DMS114 treated with DMSO at 0.1 percent for 48 hours (cell line): Measurements from ENCODE around the gene RPS27L.
"Not testable (repeated sequence)": the region's sequence is repeated elsewhere in the genome, so short reads cannot be mapped to it uniquely, and the experiment has no call there.

Experiments used
- DNase-seq: peaks from one replicate; lab custom pipeline; 2025; ENCODE audit not compliant: unreplicated experiment; lab: John Stamatoyannopoulos, UW

The RPS27L gene

DNA sequence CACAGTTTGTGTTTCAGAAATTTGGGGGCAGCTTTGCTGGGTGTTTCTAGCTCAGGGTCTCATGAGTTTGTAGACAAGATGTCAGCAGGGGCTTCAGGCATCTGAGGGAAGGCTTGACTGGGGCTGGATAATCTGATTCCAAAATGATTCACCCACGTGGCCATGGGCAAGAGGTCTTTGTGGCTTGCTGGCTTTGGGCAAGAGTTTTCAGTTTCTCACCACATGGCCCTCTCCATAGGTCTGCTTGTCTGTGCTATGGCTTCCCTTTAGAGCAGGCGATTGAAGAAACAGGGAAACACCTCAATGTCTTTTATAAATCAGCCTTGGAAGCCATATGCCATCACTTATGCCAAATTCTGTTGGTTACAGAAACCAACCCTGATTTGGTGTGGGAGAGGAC lies 11.9 kb downstream of the RPS27L start:
- no peak for DNase-seq

DNA sequence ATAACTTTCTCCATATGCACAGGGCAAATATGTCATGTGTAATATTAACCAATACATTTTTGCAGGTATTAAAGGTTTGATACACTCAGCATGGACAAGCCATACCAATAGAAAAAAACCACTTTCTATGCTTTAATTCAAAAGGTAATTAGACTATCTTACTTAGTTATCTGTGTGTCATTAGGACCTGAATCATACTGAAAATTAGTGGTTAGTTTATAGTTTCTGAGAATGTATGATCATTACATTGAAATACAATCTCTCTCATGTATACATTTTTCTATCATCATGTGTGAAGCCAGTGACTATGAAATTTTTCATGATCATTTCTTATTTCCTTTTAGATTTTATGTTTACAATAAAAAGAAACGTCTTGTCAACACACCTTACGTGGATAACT lies 16.3 kb downstream of the RPS27L start:
- DNase-seq = no peak

DNA sequence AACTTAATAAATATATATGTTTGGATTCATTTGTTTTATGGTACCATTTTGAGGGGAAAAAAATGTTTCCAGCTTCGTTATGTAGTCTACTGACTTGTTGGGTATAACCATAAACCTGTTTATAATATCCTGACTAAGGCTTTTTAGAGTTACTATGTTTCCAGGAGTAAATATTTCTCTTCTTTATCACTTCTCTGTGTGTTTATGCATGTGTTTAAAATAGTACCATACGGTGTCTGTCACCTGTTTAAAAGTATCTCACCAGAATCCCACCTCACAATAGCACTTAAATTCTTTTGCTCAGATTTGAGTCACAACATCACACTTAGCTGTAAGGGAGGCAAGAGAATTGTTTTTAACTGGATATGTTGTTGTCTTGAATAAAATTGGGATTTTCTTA lies 20.5 kb downstream of the RPS27L start:
- DNase-seq = no peak

DNA sequence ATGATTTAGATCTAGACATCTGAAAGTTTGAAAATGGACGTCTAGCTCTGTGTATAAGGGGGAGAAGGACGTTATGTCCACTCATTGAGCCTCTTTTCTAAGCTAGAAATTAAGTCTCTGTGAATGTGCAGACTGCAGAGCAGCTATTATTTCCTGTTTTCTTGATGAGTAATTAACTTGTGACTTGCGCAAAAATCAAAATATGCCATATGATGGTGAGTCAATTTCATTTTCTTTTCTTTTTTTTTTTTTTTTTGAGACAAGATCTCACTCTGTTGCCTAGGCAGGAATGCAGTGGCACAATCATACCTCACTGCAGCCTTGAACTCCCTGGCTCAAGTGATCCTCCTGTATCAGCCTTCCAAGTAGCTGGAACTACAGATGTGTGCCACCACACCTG lies 21.5 kb downstream of the RPS27L start:
- no peak for DNase-seq

DNA sequence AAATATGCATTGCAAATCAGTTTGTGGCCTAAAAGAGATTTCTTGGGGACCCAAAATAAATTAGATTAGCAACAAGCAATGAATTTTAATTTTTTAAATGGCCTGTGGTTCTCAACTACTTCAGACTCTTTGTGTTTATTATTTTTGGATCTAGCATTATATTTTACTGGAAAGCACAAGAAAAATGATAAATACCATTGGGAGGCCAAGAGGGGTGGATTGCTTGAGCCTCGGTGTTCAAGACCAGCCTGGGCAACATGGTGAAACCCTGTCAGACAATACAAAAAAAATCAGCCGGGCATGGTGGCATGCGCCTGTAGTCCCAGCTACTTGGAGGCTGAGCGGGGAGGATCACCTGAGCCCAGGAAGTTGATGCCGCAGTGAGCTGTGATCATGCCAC lies 22.0 kb downstream of the RPS27L start:
- DNase-seq = no peak

DNA sequence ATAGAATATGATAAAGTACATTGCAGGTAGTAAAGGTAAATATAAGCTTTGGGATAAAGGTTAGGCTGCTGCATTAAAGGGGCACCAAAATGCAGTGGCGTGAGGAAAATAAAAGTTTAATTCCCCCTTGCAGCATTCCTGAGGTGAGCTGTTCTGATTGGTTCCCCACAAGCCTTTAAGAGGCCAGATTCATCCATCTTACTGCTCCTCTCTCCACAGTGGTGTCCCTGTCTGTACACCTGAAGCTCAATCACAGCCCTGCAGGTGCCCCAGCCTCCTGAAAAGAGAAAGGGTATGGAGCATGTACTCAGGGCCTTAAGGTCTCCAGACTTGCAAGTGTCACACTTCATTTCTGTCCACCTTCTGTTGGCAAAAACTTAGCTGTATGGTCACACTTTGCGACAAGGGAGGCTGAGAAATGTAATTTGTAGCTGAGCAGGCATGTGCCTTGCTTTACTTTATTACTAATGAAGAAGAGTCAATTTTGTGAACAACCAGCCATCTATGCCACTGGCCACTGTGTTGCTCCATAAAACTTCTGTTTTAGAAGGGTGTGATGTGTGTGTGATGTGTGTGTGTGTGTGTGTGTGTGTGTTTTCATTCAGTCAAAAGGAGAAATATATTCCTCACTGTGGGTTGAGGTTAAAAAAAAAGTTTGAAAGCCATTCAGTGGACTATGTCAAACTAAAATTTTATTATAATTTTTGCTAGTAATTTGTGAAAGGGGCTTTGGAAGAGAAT lies 22.9 kb downstream of the RPS27L start:
- DNase-seq = no peak

DNA sequence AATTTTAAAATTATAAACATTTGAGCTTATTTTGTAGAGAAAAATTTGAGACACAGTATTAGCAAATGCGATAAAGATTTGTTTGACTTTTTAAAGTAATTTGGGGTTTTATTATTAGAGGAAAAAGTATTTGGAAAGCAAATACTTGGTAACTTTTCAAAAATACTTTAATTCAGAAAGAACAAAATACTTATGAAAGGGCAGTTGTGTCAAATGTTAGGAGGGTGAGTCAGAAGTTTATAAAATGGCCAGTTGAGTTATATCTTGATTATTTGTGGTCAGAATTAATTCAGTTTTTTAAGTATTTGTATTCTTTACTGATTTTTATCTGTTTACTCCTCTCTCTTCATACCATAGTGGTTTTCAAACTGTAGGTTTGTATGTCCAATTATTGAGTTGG lies 23.5 kb downstream of the RPS27L start:
- DNase-seq = no peak

DNA sequence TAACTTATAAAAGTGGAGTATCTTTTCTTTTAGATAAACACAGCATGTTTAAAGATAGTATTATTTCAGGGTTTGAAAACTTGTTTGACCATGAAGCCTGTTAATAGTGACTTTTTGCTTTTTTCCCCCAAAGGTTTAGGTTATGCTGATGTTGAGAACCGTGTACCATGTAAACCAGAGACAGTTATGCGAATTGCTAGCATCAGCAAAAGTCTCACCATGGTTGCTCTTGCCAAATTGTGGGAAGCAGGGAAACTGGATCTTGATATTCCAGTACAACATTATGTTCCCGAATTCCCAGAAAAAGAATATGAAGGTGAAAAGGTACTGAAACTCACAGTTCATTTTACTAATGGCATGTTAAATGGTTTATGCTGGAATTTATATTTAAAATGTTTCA lies 30.6 kb downstream of the RPS27L start:
- no peak for DNase-seq

DNA sequence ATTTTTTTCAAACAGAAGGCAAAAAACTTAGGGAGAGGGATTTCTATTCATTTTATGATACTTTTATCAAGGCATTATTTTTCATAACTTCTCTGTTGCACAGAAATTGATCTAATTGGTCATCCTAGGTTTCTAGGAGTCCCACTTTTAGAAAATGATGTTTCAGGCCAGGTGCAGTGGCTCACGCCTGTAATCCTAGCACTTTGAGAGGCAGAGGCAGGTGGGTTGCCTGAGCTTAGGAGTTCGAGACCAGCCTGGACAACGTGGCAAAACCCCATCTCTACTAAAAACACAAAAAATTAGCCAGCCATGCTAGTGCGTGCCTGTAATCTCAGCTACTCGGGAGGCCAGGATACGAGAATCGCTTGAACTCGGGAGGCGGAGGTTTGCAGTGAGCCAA lies 32.8 kb downstream of the RPS27L start:
- no peak for DNase-seq

DNA sequence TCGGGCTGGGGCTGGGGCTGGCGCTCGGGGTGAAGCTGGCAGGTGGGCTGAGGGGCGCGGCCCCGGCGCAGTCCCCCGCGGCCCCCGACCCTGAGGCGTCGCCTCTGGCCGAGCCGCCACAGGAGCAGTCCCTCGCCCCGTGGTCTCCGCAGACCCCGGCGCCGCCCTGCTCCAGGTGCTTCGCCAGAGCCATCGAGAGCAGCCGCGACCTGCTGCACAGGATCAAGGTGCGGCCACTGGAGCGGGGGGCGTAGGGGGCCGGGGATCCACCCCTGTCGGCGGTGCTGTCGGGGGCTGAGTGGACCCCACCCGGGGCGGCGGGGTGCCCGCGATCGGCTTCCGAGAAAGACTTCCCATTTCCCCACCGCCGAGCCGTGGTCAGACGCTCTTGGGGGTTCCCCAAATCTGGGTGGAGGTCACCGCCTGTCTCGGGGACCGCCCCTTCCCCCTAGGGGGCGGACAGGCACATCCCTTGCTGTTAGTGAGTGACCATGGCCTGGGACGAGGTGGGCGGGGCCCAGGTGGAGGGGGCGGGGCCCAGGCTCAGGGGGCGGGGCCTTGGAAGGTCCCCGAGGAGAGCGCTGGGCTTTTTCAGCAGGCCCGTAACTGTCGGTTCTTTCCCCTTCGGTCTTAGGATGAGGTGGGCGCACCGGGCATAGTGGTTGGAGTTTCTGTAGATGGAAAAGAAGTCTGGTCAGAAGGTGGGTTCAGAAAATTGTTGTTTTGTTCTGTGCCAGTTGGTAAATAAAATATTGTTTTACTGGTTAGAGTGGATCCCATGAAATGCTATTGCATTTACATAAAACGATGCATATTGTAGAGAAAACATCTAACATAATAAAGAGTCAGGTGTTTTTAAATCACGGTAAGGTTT lies 35.0 kb downstream of the RPS27L start:
- peak; percentile 54 for DNase-seq

DNA sequence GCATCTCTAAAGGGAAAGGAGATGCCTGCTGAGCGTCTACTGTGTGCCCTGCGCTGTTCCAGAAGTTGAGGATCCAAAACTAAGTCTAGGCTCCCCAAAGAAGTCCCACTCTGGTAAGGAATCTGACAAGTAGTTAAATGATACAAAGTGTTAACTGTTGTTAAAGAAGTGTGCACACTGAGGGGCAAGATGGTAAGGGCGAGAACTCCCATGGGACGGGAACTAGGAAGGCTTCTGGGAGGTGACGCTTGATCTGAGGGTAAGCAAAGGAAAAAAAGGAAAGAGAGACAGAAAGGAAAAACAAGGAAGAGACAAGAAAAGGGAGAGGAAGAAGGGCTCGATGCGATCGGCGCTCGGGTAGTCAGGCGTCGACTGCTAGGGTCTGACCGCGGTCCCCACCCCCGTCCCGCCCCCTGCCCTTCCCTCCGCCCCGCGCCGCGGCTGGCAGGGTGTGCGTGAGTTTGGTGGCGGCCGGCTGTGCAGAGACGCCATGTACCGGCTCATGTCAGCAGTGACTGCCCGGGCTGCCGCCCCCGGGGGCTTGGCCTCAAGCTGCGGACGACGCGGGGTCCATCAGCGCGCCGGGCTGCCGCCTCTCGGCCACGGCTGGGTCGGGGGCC lies 35.8 kb downstream of the RPS27L start, which contains the start of gene LACTB:
TSS of gene LACTB (plus strand) at position 480 of the 620 bp plus-strand sequence. CDS start at position 491, 11 bp downstream.
- peak; percentile 89 for DNase-seq

DNA sequence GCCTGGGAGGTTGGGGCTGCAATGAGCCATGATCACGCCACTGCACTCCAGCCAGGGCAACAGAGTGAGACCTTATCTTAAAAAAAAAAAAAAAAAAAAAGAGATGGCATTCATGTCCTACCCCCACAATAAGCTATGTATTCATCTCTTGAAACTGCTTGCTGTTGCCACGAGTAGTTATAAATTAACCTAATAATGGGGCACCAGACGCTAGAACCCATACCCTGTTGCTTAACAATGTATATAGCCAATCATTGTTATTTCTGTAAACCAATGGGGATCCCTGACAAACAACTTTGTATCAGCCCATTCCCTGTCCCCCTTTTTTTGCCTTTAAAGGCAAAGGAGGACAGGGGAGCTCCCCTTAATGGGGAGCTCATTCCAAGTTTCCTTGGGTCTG lies 38.4 kb downstream of the RPS27L start:
- no peak for DNase-seq

DNA sequence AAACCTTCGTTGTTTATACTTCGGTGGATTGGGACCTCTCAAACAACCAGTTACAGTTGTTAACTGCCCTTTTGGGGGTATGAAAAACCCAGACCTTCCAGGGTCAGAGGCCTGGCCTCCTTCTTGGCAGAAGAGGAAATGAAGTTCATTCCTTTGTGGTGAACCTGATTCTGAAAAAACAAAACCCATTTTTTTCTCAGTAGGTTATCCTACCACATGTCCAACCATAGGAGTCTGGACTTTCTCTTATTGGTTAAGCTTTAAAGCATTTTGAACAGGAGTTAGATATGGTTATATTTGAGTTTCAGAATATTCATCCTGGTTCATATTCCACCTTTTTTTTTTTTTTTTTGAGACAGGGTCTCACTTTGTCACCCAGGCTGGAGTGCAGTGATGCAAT lies 42.8 kb downstream of the RPS27L start:
- DNase-seq = no peak

DNA sequence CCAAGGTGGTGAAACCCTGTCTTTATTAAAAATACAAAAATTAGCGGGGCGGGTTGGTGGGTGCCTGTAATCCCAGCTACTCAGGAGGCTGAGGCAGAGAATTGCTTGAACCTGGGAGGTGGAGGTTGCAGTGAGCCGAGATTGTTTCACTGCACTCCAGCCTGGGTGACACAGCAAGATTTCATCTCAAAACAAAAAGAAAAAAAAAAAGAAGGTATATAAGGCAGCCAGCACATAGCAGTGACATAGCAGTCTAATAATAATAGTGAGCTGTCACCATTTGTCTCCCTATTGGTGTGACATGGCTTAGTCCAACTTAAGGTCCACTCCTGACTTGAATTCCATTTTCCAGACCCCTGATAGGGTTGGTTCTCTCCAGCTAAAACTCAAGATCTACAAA lies 44.4 kb downstream of the RPS27L start:
- DNase-seq = no peak

DNA sequence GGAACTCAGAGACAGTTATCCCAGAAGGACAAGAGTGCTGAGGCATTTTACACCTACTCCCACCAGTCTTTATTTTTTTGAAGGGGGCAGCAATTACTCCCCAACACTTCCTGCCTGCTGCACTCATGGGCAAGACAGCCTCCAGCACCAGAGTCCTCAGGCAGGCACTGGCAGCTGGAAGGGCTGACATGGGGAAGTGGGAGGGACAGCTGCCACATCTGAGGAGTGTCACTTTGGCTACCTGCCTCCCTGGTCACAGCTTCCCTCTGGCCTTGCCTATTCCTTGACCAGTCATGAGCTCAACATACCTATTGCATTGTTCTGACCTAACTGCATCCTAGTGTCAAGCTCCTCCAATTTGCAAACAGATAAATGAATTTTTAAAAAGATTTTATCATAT lies 45.8 kb downstream of the RPS27L start:
- DNase-seq = no peak

DNA sequence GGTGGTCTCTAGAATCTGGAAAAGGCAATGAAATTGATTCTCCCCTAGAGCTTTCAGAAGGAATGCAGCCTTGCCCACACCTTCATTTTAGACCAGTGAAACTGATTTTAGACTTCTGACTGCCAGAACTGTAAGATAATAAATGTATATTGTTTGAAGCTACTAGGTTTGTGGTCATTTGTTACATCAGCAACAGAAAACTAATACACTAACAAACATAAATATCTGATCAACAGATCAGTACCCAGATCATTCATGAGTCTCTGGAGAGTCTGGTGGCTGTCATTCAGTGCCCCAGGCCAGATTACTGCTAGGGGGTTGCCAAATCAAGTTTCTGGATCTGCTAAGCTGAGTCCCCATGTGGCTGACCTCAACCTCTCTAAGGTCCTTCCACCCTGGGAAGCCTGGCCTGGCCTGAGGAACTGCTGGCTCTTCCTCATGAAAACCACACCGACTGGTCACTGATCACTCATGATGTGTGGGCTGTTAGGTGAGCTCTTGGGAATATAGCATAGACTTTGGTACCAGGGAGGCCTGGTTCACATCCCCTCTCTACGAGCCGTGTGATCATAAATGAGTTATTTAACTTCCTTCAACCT lies 46.8 kb downstream of the RPS27L start:
- no peak for DNase-seq

DNA sequence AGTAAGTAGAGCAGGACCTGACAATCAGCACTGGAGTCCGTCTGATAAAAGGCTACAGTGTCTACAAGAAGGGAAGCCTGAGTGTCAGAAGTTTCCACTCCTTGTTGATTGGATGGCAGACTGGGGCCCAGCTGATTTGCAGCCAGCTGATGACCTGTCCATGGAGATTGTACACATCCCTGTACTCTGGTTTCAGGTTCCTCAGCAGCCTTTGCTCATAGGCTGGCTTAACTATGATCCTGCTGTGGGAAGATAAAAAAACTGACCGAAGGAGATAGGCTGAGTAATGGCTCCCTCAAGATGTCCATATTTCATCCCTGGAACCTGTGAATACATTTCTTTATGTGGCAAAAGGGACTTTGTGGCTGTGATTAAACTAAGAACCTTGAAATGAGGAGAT lies 47.4 kb downstream of the RPS27L start:
- no peak for DNase-seq

DNA sequence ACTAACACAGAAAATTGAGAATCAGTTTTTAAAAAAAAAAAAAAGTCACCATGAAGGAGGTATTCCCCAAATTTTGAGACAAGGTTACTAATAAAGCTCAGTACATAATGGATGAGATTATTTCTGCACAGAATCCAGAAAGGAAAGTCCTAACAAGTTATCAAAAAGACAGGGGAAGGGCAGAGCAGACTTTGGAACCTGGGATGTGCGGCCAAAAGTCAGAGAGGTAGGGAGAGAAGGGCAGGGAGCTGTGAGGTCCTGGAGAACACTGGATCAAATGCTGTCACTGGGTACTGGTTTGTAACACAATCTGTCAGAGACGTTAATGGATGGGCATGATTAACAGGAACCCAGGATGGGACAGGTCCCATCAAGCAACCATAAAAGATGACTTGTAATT lies 47.8 kb downstream of the RPS27L start:
- DNase-seq = no peak

DNA sequence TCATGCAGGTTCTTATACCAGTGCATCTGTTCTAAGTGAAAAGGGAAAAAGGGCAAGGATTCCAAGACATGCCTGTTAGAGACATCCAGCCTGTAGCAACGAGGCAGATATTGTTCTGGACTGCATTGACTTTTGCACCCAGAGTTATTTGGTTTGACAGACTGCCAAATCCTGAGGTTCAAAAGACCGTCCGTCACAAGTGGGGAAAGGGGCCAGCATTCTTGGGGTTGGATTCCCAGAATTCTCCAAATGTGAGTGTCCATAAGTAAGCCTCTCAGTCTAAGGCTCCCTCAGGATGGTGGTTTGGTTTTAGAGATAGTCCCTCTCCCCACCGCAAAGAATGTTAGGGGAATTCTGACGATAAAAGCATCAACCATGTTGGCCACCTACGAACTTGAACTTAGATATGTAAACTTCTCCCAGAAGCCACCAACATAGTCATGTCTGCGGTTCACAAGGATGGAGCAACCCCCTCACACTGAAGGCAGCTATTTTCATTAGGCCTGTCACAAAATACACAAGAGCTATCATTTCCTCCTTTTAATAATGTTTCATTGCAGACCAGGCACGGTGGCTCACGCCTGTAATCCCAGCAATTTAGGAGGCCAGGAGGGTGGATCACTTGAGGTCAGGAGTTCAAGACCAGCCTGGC lies 49.3 kb downstream of the RPS27L start:
- DNase-seq = no peak

DNA sequence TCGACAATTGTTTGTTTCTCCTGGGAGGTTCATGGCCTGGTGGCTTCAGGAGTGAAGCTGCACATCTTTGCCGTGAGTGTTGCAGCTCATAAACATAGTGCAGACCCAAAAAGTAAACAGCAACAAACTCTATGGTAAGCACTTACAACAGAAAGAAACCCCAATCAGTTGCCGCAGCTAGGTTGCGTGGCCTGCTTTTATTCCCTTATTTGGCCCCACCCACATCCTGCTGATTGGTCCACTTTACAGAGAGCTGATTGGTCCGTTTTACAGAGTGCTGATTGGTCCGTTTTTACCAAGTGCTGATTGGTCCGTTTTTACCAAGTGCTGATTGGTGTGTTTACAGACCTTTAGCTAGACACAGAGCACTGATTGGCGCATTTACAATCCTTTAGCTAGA lies 51.9 kb downstream of the RPS27L start:
- not testable (repeated sequence) for DNase-seq

DNA sequence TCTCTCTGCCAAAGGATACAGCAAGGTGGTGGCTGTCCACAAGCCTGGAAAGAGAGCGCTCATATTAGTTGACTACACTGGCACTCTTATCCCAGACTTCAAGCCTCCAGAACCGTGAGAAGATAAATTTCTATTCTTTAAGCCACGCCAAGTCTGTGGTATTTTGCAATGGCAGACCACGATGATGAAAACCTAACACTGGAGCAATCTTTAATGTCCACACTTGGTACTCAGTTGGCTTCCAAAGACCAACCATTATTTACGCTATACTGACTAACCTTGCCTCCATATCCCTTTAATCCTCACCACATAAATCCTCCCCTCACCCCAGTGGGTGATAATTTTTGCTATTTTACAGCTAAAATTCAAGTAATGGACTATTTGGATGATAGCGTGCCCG lies 52.5 kb downstream of the RPS27L start:
- no peak for DNase-seq
